Gastroesophageal sphincter (tissue), 4 donors: ENCODE data around the gene MTMR11. TPM values are rescaled to one million over a fixed set of nuclear protein-coding genes. Genes with fewer than 3 reads are reported as not detected.
"Not testable (repeated sequence)": the region's sequence is repeated elsewhere in the genome, so short reads cannot be mapped to it uniquely, and the experiment has no call there.

Source experiments
- ATAC-seq: fragments of 150-250 bp; one replicate; pipeline ENCODE4 v1.9.1; 2016; ENCODE audit warnings: mild to moderate bottlenecking, moderate library complexity
- H3K27ac ChIP-seq, 4 donors: fragments of 200-600 bp; sonication (generic) in 3 of 4; 1 replicate in 3 of 4; 2 replicates in 1 of 4; pipeline ENCODE4 v1.5.1; 2016 to 2019
- H3K27me3 ChIP-seq: fragments of 200-600 bp; sonication (generic); one replicate; pipeline ENCODE4 v1.5.1; 2019
- H3K36me3 ChIP-seq, 2 donors: fragments of 200-600 bp; sonication (generic); one replicate each; pipeline ENCODE4 v1.5.1; 2019; ENCODE audit warnings: control low read depth in 1 of 2
- H3K4me1 ChIP-seq, 3 donors: fragments of 200-600 bp; sonication (generic); 1 replicate in 2 of 3; 2 replicates in 1 of 3; pipeline ENCODE4 v1.5.1; 2016 to 2019; ENCODE audit warnings: control low read depth in 2 of 3
- H3K4me3 ChIP-seq, 2 donors: fragments of 200-600 bp; sonication (generic); one replicate each; pipeline ENCODE4 v1.5.1; 2019; ENCODE audit warnings: mild to moderate bottlenecking in 1 of 2, moderate library complexity in 1 of 2
- H3K9me3 ChIP-seq, 3 donors: fragments of 200-600 bp; sonication (generic); one replicate each; pipeline ENCODE4 v1.5.1; 2017 to 2019; ENCODE audit warnings: control low read depth in 2 of 3
- EP300 ChIP-seq: sonication (generic); formaldehyde crosslinking; IDR thresholded peaks from one replicate; pipeline ENCODE4 v1.6.1; 2017; ENCODE audit warnings: antibody characterized with exemption, mild to moderate bottlenecking
- POLR2A ChIP-seq, 2 donors: fragments of 450-650 bp; IDR thresholded peaks; one replicate each; pipeline ENCODE4 v1.6.1; 2017; ENCODE audit warnings: antibody characterized with exemption in 2 of 2, mild to moderate bottlenecking in 2 of 2, moderate library complexity in 1 of 2
- POLR2AphosphoS5 ChIP-seq: sonication (generic); formaldehyde crosslinking; IDR thresholded peaks from one replicate; pipeline ENCODE4 v1.6.1; 2017; ENCODE audit warnings: antibody characterized with exemption
- WGBS, 2 donors: methylation state at CpG; one replicate each; pipeline ENCODE4 v1.1.5; 2018; ENCODE audit warnings: low coverage in 1 of 2; 5-methylcytosine and 5-hydroxymethylcytosine counted together
- total RNA-seq, 4 donors: library from RNA; depleted of rRNA; stranded (reverse); fragments of >200 nt; gene quantifications; one replicate each; pipeline ENCODE4 v1.1.0, GENCODE V29; 2016
- TF ChIP-seq, protein P1 (sequence below), 4 experiments: fragments of 200-600 bp in 2 of 4; fragments of 450-650 bp in 2 of 4; sonication (generic) in 1 of 4; IDR thresholded peaks; one replicate each; pipeline ENCODE4 v1.5.1; 2017 to 2019; ENCODE audit warnings: antibody characterized with exemption in 4 of 4, mild to moderate bottlenecking in 2 of 4, moderate library complexity in 2 of 4

The MTMR11 gene
- total RNA-seq, 4 donors from 2014 or later: 10.6 to 20.6 (median 14.4) TPM

DNA sequence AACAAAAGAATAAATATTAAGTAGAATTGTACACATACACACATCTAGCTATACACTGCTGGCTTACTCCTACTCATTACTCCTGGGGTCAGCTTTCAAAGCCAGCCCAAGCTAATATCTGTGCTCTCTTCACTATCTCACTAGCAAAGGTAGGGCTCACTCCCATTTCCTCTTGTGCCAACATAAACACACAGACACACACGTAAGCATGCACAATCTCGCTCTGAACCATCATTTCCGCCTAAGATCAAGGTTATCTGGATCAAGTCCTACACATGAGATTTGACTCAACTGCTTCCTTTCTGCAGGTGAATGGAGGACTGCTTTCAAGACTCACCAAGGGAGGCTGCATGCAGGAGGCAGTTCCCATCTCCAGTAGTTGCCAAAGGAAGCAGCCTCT is 28.8 kb upstream of the MTMR11 start:
- 85 to 90% methylated on average over 3 of the region's 3 CpGs for WGBS, 2 donors

DNA sequence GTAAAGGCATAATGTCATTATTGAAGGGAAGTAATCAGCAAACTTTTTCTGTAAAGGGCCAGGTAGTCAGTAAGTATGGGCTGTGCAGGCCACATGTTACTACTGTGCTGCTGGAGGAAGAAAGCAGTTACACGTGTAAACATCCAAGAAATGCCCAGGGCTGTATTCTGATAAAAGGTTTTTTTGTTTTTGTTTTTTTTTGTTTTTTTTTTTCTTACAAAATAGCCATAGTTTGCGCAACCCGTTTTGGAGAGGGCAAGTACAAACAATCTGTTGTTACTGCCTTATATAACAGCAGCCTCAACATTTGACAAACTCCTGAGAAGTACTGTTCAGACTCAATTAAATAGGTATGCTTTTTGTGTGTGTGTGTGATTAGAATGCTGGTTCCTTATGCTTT is 26.7 kb upstream of the MTMR11 start:
- ATAC-seq: no peak
- peaks cover 0 to 84% of the 10 kb centered on the region in 2 donors for H3K36me3 ChIP-seq
- H3K27ac ChIP-seq: peak overlapping the region in 3 of 4 donors; percentile 40 to 68 (median 63)
- peaks cover 0 to 31% (median 0%) of the 10 kb centered on the region in 3 donors for H3K4me1 ChIP-seq
- H3K27me3 ChIP-seq: no peaks in the 10 kb centered on the region
- TF ChIP-seq EP300 (no peak), POLR2AphosphoS5 (no peak), POLR2A (IDR thresholded peaks at IDR 0.05) (no peak)
- TF ChIP-seq, protein P1, sequence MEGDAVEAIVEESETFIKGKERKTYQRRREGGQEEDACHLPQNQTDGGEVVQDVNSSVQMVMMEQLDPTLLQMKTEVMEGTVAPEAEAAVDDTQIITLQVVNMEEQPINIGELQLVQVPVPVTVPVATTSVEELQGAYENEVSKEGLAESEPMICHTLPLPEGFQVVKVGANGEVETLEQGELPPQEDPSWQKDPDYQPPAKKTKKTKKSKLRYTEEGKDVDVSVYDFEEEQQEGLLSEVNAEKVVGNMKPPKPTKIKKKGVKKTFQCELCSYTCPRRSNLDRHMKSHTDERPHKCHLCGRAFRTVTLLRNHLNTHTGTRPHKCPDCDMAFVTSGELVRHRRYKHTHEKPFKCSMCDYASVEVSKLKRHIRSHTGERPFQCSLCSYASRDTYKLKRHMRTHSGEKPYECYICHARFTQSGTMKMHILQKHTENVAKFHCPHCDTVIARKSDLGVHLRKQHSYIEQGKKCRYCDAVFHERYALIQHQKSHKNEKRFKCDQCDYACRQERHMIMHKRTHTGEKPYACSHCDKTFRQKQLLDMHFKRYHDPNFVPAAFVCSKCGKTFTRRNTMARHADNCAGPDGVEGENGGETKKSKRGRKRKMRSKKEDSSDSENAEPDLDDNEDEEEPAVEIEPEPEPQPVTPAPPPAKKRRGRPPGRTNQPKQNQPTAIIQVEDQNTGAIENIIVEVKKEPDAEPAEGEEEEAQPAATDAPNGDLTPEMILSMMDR (IDR thresholded peaks at IDR 0.05): no peak
- 39 to 41% methylated on average over 3 of the region's 3 CpGs for WGBS, 2 donors
- H3K9me3 ChIP-seq: no peaks in the 10 kb centered on the region
- no peak overlapping the region for H3K4me3 ChIP-seq

More for the DNA sequence above, 28.8 kb upstream of the MTMR11 start:
- Histone ChIP-seq H3K36me3 (peaks cover 0 to 86% of the 10 kb centered on the region in 2 donors), H3K27ac (no peak overlapping the region), H3K4me3 (no peak overlapping the region), H3K9me3 (no peaks in the 10 kb centered on the region), H3K4me1 (peaks cover 0 to 31% (median 0%) of the 10 kb centered on the region in 3 donors), H3K27me3 (no peaks in the 10 kb centered on the region)
- no peak for ATAC-seq
- TF ChIP-seq EP300 (no peak), POLR2A (IDR thresholded peaks at IDR 0.05) (no peak), POLR2AphosphoS5 (no peak)
- TF ChIP-seq, protein P1 (IDR thresholded peaks at IDR 0.05): no peak

DNA sequence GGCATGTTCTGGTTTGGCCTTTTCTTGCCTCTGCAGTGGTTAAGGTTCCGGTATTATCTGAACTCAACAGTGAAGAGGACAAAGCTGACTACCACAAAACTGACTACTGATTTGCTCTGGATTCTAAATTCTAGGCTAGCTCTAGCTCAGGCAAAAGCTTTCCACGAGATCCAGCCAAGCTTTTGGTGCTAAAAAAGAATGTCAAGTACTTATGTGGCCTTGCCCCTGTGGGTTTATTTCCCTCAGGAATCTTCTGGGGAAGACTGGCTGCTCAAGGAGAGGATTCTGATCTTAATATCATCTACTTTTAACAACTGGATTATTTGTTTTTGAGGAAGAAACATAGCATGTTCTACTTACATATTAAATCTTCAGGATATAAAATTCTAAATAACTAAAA is 26.1 kb upstream of the MTMR11 start:
- Histone ChIP-seq H3K27ac (peak overlapping the region in 3 of 4 donors; percentile 45 to 68 (median 63)), H3K9me3 (peaks cover 0 to 2% (median 0%) of the 10 kb centered on the region in 3 donors), H3K4me3 (no peak overlapping the region), H3K36me3 (peaks cover 0 to 84% of the 10 kb centered on the region in 2 donors), H3K27me3 (no peaks in the 10 kb centered on the region), H3K4me1 (peaks cover 0 to 31% (median 0%) of the 10 kb centered on the region in 3 donors)
- TF ChIP-seq, protein P1 (IDR thresholded peaks at IDR 0.05): no peak
- no peak for TF ChIP-seq POLR2A (IDR thresholded peaks at IDR 0.05)
- no peak for TF ChIP-seq EP300
- no peak for TF ChIP-seq POLR2AphosphoS5
- no peak for ATAC-seq
- 20 to 40% methylated on average over 1 to 2 of the region's 2 CpGs for WGBS, 2 donors

DNA sequence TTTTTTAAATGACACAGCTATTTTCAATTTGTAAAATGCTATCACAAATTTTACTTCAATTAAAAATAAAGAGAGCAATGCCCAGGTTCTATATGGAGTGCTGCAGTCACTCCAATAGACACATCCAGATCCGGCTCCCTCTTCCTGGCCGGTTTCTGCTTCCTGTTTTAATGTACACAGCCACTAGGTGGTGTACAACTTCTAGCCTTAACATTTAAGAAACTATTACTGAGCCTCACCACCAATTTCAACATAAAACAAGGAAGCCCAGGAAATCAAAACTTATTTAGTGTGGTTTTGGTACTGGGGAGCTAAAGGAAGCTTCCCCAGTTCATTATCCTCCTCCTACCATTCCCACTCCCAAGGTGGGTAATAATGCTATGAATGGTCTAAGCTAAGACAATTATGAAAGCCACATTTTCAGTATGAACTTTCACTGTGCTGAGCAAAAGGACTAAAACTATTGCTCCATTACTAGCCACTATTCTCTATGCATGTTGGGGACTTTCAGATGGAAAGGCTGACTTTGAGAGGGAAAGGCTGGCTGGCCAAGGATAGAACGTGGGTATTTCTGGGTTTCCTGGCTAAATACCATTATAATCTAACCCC is 25.5 kb upstream of the MTMR11 start:
- Histone ChIP-seq H3K27me3 (no peaks in the 10 kb centered on the region), H3K4me3 (no peak overlapping the region), H3K4me1 (peaks cover 0 to 31% (median 0%) of the 10 kb centered on the region in 3 donors), H3K9me3 (peaks cover 0 to 5% (median 0%) of the 10 kb centered on the region in 3 donors), H3K27ac (peak overlapping the region; percentile 43 to 68 (median 54)), H3K36me3 (peaks cover 0 to 84% of the 10 kb centered on the region in 2 donors)
- peak; percentile 74 for ATAC-seq
- TF ChIP-seq, protein P1 (IDR thresholded peaks at IDR 0.05): peak; percentile 38 to 89 (median 82)
- TF ChIP-seq POLR2A (IDR thresholded peaks at IDR 0.05): no peak
- TF ChIP-seq POLR2AphosphoS5: peak; percentile 23
- WGBS, 2 donors: 4 to 11% methylated on average over 3 of the region's 3 CpGs

DNA sequence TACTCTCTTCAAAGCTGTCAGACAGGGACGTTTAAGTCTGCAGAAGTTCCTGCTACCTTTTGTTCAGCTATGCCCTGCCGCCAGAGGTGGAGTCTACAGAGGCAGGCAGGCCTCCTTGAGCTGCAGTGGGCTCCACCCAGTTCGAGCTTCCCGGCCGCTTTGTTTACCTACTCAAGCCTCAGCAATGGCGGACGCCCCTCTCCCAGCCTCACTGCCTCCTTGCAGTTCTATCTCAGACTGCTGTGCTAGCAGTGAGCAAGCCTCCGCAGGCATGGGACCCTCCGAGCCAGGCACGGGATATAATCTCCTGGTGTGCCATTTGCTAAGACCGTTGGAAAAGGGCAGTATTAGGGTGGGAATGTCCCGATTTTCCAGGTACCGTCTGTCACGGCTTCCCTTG is 20.9 kb upstream of the MTMR11 start:
- not testable (repeated sequence) for H3K27me3 ChIP-seq, H3K4me3 ChIP-seq, H3K27ac ChIP-seq, ATAC-seq, H3K4me1 ChIP-seq, H3K9me3 ChIP-seq
- peaks cover 0 to 55% of the 10 kb centered on the region in 2 donors for H3K36me3 ChIP-seq
- WGBS, 2 donors: 97 to 100% methylated on average over 5 to 8 of the region's 14 CpGs
